K562 (cell line): ENCODE measurements around the gene CSTA. TPM values are rescaled to one million over a fixed set of nuclear protein-coding genes. Genes with fewer than 3 reads are reported as not detected.

Experiments used
- ATAC-seq: fragments of 200-7000 bp; cut with Tn5 transposase; 3 replicates; pipeline ENCODE4 v1.9.1; 2020; ENCODE audit warnings: moderate library complexity
- BruUV-seq: library from RNA; stranded (reverse); fragments of 400-500 nt; replicated peaks from 2 replicates; lab custom pipeline; 2021; lab: Mats Ljungman, UMichigan
- CTCF ChIA-PET: fragments of 300-600 bp; formaldehyde crosslinking; extraction: SDS; loops from one replicate; lab custom pipeline; 2021; ENCODE audit warnings: low intra/inter-chr PET ratio; lab: Yijun Ruan, JAX
- POLR2A ChIA-PET: fragments of 300-600, 350-650 bp; sonication (Branson Sonifier 250); formaldehyde crosslinking; extraction: SDS; loops from one replicate; lab custom pipeline; 2021; ENCODE audit warnings: antibody characterized with exemption, inconsistent platforms; lab: Yijun Ruan, JAX
- DNase-seq, 4 experiments: peaks; one replicate each; pipeline versions ENCODE4 v3.0.0 to v3.0.0-alpha.2; 2011 to 2018; ENCODE audit warnings: low spot score in 3 of 4, mixed read lengths in 3 of 4; ENCODE audit errors: extremely low read depth in 1 of 4
- FAIRE-seq: peaks from 2 replicates; lab custom pipeline; 2011; peaks lifted over from hg19 to GRCh38; lab: Jason Lieb, UNC
- H2AFZ ChIP-seq: 2 replicates; pipeline ENCODE4 v1.6.0; 2011; ENCODE audit warnings: low read depth, low read length, control low read depth, inconsistent platforms
- H3K27ac ChIP-seq: fragments of 200-600 bp; 3 replicates; pipeline ENCODE4 v1.8.0; 2011; ENCODE audit warnings: low read depth, mild to moderate bottlenecking, control low read depth, inconsistent platforms, low read length, moderate library complexity, mixed read lengths; ENCODE audit errors: extremely low read depth
- H3K27me3 ChIP-seq, 2 experiments: fragments of 300-600 bp in 1 of 2; 2 replicates in 1 of 2; 3 replicates in 1 of 2; pipeline versions ENCODE4 v1.6.0 to v1.8.0; 2011; ENCODE audit warnings: inconsistent platforms in 2 of 2, low read length in 2 of 2, mild to moderate bottlenecking in 1 of 2, mixed read lengths in 1 of 2, moderate library complexity in 1 of 2; ENCODE audit not compliant: control insufficient read depth in 2 of 2, insufficient read depth in 2 of 2
- H3K36me3 ChIP-seq: fragments of 300-600 bp; 3 replicates; pipeline ENCODE4 v1.8.0; 2011; ENCODE audit warnings: mild to moderate bottlenecking, low read length, inconsistent platforms; ENCODE audit not compliant: control insufficient read depth, insufficient read depth
- H3K4me1 ChIP-seq, 2 experiments: fragments of 200-600 bp in 1 of 2; replicated peaks in 1 of 2; 2 replicates in 1 of 2; 3 replicates in 1 of 2; pipeline versions ENCODE4 v1.5.1 to v1.8.0; 2011; ENCODE audit warnings: inconsistent platforms in 2 of 2, low read length in 2 of 2, mild to moderate bottlenecking in 1 of 2, mixed read lengths in 1 of 2, moderate library complexity in 1 of 2; ENCODE audit not compliant: control insufficient read depth in 2 of 2, insufficient read depth in 2 of 2
- H3K4me2 ChIP-seq: 2 replicates; pipeline ENCODE4 v1.6.1; 2011; ENCODE audit warnings: low read length, control low read depth, inconsistent platforms, mixed read lengths; ENCODE audit not compliant: insufficient read depth
- H3K4me3 ChIP-seq: fragments of 200-600 bp; sonication (generic), shearing (Covaris generic); 2 replicates; pipeline ENCODE4 v1.5.1; 2016; ENCODE audit warnings: control low read depth, inconsistent platforms
- H3K79me2 ChIP-seq: fragments of 200-600 bp; 3 replicates; pipeline ENCODE4 v1.8.0; 2011; ENCODE audit warnings: low read length, inconsistent platforms; ENCODE audit not compliant: control insufficient read depth, insufficient read depth
- H3K9ac ChIP-seq, 2 experiments: 2 replicates each; pipeline versions ENCODE4 v1.6.0 to v1.6.1; 2011; ENCODE audit warnings: low read depth in 2 of 2, low read length in 2 of 2, control low read depth in 1 of 2, inconsistent platforms in 1 of 2, mild to moderate bottlenecking in 1 of 2, mixed read lengths in 1 of 2; ENCODE audit not compliant: insufficient read depth in 1 of 2
- H3K9me1 ChIP-seq: one replicate; pipeline ENCODE4 v1.6.0; 2011; ENCODE audit warnings: inconsistent platforms, mild to moderate bottlenecking, low read length, moderate library complexity; ENCODE audit not compliant: control insufficient read depth, insufficient read depth
- H3K9me3 ChIP-seq: replicated peaks from 2 replicates; pipeline ENCODE4 v1.5.1; 2011; ENCODE audit warnings: low read depth, low read length, inconsistent platforms; ENCODE audit not compliant: control insufficient read depth, insufficient read depth
- H4K20me1 ChIP-seq: replicated peaks from 2 replicates; pipeline ENCODE4 v1.6.1; 2011; ENCODE audit warnings: low read length, inconsistent platforms, mixed read lengths; ENCODE audit not compliant: control insufficient read depth, insufficient read depth
- CHD4 ChIP-seq: fragments of 200-600 bp; sonication (generic); IDR thresholded peaks from 3 replicates; pipeline ENCODE4 v1.6.1; 2012; ENCODE audit warnings: low read depth, mild to moderate bottlenecking, mixed read lengths, low read length, inconsistent platforms; ENCODE audit not compliant: insufficient read depth, insufficient replicate concordance, poor library complexity, severe bottlenecking
- CTCF ChIP-seq, 3 experiments: IDR thresholded peaks in 2 of 3; conservative IDR thresholded peaks in 1 of 3; 2 replicates each; pipeline ENCODE4 v1.5.1; 2011 to 2012; ENCODE audit warnings: low read length in 3 of 3, mild to moderate bottlenecking in 3 of 3, control low read depth in 2 of 3, improper control_type of control experiment in 1 of 3, inconsistent platforms in 1 of 3, low read depth in 1 of 3, mixed read lengths in 1 of 3, moderate library complexity in 1 of 3; ENCODE audit not compliant: insufficient read depth in 2 of 3
- EHMT2 ChIP-seq: fragments of 450-650 bp; IDR thresholded peaks from 2 replicates; pipeline ENCODE4 v1.6.1; 2018; ENCODE audit warnings: antibody characterized with exemption
- ETV1 ChIP-seq: fragments of 450-650 bp; conservative IDR thresholded peaks from 2 replicates; pipeline ENCODE4 v1.6.1; 2016; ENCODE audit warnings: missing genetic modification characterization, control low read depth, low read depth, missing compliant biosample characterization
- HCFC1 ChIP-seq: IDR thresholded peaks from 2 replicates; pipeline ENCODE4 v1.6.1; 2012; ENCODE audit warnings: low read depth, low read length, improper control_type of control experiment
- HDAC8 ChIP-seq: fragments of 450-650 bp; IDR thresholded peaks from 2 replicates; pipeline ENCODE4 v1.6.1; 2016; ENCODE audit warnings: mild to moderate bottlenecking, missing genetic modification characterization, moderate library complexity, missing compliant biosample characterization
- KDM1A ChIP-seq, 2 experiments: fragments of 450-650 bp; IDR thresholded peaks; 2 replicates each; pipeline ENCODE4 v1.6.1; 2016; ENCODE audit warnings: mild to moderate bottlenecking in 2 of 2
- MAX ChIP-seq: sonication (generic); formaldehyde crosslinking; IDR thresholded peaks from 2 replicates; pipeline ENCODE4 v1.9.0; 2022; ENCODE audit warnings: mild to moderate bottlenecking, missing genetic modification reagents
- MTA3 ChIP-seq: fragments of 450-650 bp; formaldehyde crosslinking; IDR thresholded peaks from 2 replicates; pipeline ENCODE4 v1.6.1; 2017; ENCODE audit warnings: mild to moderate bottlenecking, borderline replicate concordance
- MXD1 ChIP-seq: fragments of 250-450 bp; sonication (Bioruptor Pico); IDR thresholded peaks from 2 replicates; pipeline ENCODE4 v1.8.0; 2021; ENCODE audit warnings: borderline replicate concordance, mild to moderate bottlenecking, moderate library complexity; ENCODE audit not compliant: poor library complexity, severe bottlenecking
- NFE2L1 ChIP-seq: fragments of 450-650 bp; IDR thresholded peaks from 2 replicates; pipeline ENCODE4 v1.6.1; 2016; ENCODE audit warnings: missing genetic modification characterization, low read depth, mild to moderate bottlenecking, missing compliant biosample characterization, moderate library complexity, borderline replicate concordance
- PTRF ChIP-seq: fragments of 450-650 bp; IDR thresholded peaks from 2 replicates; pipeline ENCODE4 v1.6.1; 2016; ENCODE audit warnings: mild to moderate bottlenecking, missing genetic modification characterization, missing compliant biosample characterization
- SAP30 ChIP-seq: fragments of 200-600 bp; sonication (generic); IDR thresholded peaks from 2 replicates; pipeline ENCODE4 v1.6.1; 2012; ENCODE audit warnings: borderline replicate concordance, low read depth, mild to moderate bottlenecking, moderate library complexity, low read length, control low read depth, inconsistent platforms; ENCODE audit not compliant: insufficient read depth, poor library complexity, severe bottlenecking
- ZNF282 ChIP-seq: sonication (generic); formaldehyde crosslinking; IDR thresholded peaks from 2 replicates; pipeline ENCODE4 v1.8.1; 2023; ENCODE audit warnings: missing genetic modification reagents
- ZNF589 ChIP-seq: fragments of 200-800 bp; sonication (Bioruptor generic); IDR thresholded peaks from 2 replicates; pipeline ENCODE4 v1.6.1; 2016; ENCODE audit warnings: low read depth, missing genetic modification characterization, missing compliant biosample characterization
- ZNF740 ChIP-seq, 3 experiments: fragments of 200-800 bp in 1 of 3; sonication (Bioruptor generic) in 1 of 3; sonication (generic) in 1 of 3; formaldehyde crosslinking in 1 of 3; IDR thresholded peaks; 2 replicates each; pipeline versions ENCODE4 v1.6.1 to v1.8.0; 2016 to 2022; ENCODE audit warnings: mild to moderate bottlenecking in 2 of 3, missing compliant biosample characterization in 2 of 3, missing genetic modification characterization in 2 of 3, missing genetic modification reagents in 1 of 3
- WGBS: fragments of 100-300 bp; shearing (Covaris generic); methylation state at CpG from one replicate; pipeline ENCODE4 v1.1.6; 2016; ENCODE audit warnings: low coverage, mixed read lengths; ENCODE audit not compliant: insufficient coverage; ENCODE audit errors: missing lambda C conversion rate; 5-methylcytosine and 5-hydroxymethylcytosine counted together
- in situ Hi-C: fragments of 300-500 bp; cut with MboI; formaldehyde crosslinking; loops from 4 replicates; pipeline ENCODE4 v1.15.0; 2018; ENCODE audit warnings: inconsistent platforms, mixed read lengths
- intact Hi-C: fragments of 100-400 bp; cut with micrococcal nuclease; formaldehyde crosslinking; loops from 2 replicates; pipeline ENCODE4 v1.14.2; 2022
- polyA plus RNA-seq, 8 experiments: library from polyadenylated mRNA; depleted of rRNA in 4 of 8; stranded (reverse) in 5 of 8; unstranded in 3 of 8; fragments of >200 nt; fragmentation: Nextera tagmentation in 2 of 8; fragmentation: Illumina TruSeq in 1 of 8; extraction: Ambion mirVana in 2 of 8; extraction: Trizol in 1 of 8; gene quantifications; 2 replicates each; pipeline versions ENCODE4 v1.2.1 to v1.2.3, GENCODE V29; 2011 to 2014; ENCODE audit warnings: inconsistent platforms in 1 of 8, missing spikeins in 1 of 8
- total RNA-seq, 7 experiments: library from RNA; depleted of rRNA in 6 of 7; stranded (reverse); fragments of >200 nt in 6 of 7; fragmentation: Illumina TruSeq in 2 of 7; extraction: Trizol in 2 of 7; gene quantifications; 2 replicates each; pipeline versions ENCODE4 v1.2.1 to v1.2.3, GENCODE V29; 2011 to 2021; ENCODE audit warnings: low replicate concordance in 1 of 7

The CSTA gene
- total and polyA plus RNA-seq, 9 of the 15 experiments (the other 6 are each of a cell fraction or from before 2014, with no cell fraction given), result 0.11 to 3.1 (median 1.1) TPM

- FAIRE-seq (peak; percentile 67), DNase-seq (peak; percentile 75 to 89 (median 80)), ATAC-seq (peak; percentile 77)
- intact Hi-C loops, result no loop called here
- POLR2A ChIA-PET, result interaction anchor here (0.6 to 2.8 kb wide), 4 partner anchors 33 to 313 kb away, joined by 3 to 10 read pairs (median 3); partner anchors contain the start of gene WDR5B
- Histone ChIP-seq H3K9me1 (no peaks in the 10 kb centered on the region), H3K79me2 (peaks cover 98% of the 10 kb centered on the region), H3K4me2 (peak within 1 kb of the TSS; percentile 85), H3K4me3 (peak within 1 kb of the TSS; percentile 97), H3K27ac (peak within 1 kb of the TSS; percentile 73), H4K20me1 (no peaks in the 10 kb centered on the region), H3K9ac (peak within 1 kb of the TSS; percentile 85 to 94), H3K9me3 (no peaks in the 10 kb centered on the region), H3K4me1 (peaks cover 0 to 6% of the 10 kb centered on the region in 2 experiments; a peak in 2 of 5 replicates), H3K27me3 (no peaks in the 10 kb centered on the region), H2AFZ (peak within 1 kb of the TSS; percentile 95), H3K36me3 (peaks cover 50% of the 10 kb centered on the region)
- no TSS peak for BruUV-seq
- CTCF ChIA-PET, result no interaction called here
- in situ Hi-C loops, result no loop called here
- under 1% methylated on average over 21 of the region's 31 CpGs for WGBS
- TF ChIP-seq HDAC8 (tag) (no peak), PTRF (tag) (no peak), ZNF740 (CRISPR knock-in tag; IDR thresholded peaks at IDR 0.05) (no peak), ZNF740 (tag; IDR thresholded peaks at IDR 0.05) (no peak), MAX (CRISPR knock-in tag) (peak; percentile 84), NFE2L1 (no peak), SAP30 (peak; percentile 90), MXD1 (CRISPR knock-in tag) (peak; percentile 44), KDM1A (IDR thresholded peaks at IDR 0.05) (no peak), ETV1 (no peak), MTA3 (peak; percentile 15; the same call in 1 of the 2 replicates), CHD4 (no peak), CTCF (IDR thresholded peaks at IDR 0.05 in 2 of 3, conservative IDR thresholded peaks at IDR 0.05 in 1 of 3; ENCODE audit: insufficient read depth in 2 of 3, low read depth in 1 of 3, low read length in 3 of 3) (no peak), EHMT2 (no peak), ZNF282 (CRISPR knock-in tag) (no peak), HCFC1 (peak; percentile 69), ZNF589 (no peak)
Measured at GRCh38 chr3:122382888-122383666, 58.0 kb downstream of the CSTA start, which contains the start of gene MIX23. Gene MIX23, minus strand, starts transcription at chr3:122383231. Its CDS starts 7 bp downstream, at chr3:122383224.
